ENCODE results near the gene TRAF7.
A peak's percentile ranks its signal among the peaks of the same experiment; 100 is the strongest.

TRAF7 gene

DNA sequence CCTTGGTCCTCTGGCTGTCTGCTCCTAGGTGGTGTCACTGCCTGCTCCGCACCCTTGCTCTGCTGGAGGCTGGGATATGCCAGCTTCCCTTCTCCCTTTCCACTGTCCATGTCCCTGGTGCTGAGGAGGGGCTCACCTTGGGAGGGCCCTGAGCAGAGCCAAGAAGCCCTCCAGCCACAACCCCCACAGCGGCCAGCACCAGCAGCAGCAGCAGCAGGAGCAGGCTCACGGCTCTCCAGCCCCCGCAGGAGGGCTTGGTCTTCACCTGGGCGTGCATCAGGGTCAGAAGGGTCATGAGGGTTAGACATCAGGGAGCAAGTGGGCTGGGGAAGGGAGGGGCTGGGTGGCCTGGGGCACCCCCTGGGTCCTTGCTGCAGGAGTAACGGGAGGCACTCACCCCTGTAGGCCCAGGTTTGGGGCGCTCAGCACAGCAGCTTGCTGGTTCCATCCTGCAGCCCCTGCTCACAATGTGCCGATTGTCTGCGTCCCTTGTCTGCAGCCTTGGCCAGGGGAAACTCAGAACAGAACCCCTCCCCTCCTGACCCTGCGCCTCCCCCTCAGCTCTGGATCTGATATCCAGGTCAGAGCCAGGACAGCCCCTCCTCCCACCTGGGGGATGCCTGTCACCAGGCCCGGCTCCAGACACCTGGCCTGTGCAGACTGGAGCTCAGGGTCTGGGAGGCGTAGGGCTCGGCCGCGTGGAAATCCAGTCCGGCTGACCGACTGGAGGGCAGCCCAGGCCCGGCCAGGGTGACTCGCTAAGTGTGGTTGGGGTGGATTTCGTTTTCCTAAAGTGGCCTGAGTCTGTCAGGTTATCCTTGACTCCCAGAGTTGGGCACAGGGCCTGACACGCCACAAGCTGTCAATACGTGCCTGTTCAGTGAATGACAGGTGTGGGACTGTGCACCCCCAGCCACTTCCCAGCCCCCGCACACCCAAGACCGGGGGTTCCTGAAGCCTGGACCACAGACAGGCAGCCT, 55.1 kb downstream of the TRAF7 start, which contains the start of gene BRICD5:
BRICD5 (minus strand) TSS at position 478 of the 980 bp plus-strand sequence; CDS start at position 448, 30 bp downstream.
- Mint-ChIP-seq H3K36me3 (ENCODE audit: low read depth) (peaks cover 33% of the 10 kb centered on the region), H3K4me3 (no peak within 1 kb of the TSS), H3K27ac (no peak within 1 kb of the TSS), H3K27me3 (no peaks in the 10 kb centered on the region), H3K9me3 (no peaks in the 10 kb centered on the region), H3K4me1 (peaks cover 33% of the 10 kb centered on the region)
- no peak for DNase-seq
- ATAC-seq: no peak

DNA sequence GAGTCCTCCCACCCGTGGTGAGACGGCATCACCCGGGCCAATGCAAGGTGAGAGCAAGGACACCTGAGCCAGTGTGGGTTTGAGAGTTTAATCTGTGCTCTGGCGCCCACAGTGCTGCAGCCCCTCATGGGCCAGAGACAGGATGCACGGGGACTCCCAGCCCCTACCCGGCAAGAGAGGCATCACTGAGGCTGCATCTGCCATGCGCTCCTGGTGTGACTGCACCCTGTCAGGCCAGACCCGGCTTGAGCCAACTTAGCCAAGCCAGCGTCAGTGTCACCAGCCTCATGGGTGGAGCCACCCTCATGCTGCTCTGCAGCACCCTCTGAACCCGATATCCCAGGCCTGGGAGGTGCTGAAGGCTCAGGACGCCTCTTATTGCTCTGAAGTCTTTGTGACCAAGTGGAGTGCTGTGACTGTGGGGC, 56.4 kb downstream of the TRAF7 start:
- Mint-ChIP-seq H3K4me1 (peaks cover 31% of the 10 kb centered on the region), H3K36me3 (ENCODE audit: low read depth) (peaks cover 30% of the 10 kb centered on the region), H3K27ac (no peak overlapping the region), H3K9me3 (no peaks in the 10 kb centered on the region), H3K27me3 (no peaks in the 10 kb centered on the region), H3K4me3 (peak overlapping the region; percentile 63)
- no peak for DNase-seq
- no peak for ATAC-seq

DNA sequence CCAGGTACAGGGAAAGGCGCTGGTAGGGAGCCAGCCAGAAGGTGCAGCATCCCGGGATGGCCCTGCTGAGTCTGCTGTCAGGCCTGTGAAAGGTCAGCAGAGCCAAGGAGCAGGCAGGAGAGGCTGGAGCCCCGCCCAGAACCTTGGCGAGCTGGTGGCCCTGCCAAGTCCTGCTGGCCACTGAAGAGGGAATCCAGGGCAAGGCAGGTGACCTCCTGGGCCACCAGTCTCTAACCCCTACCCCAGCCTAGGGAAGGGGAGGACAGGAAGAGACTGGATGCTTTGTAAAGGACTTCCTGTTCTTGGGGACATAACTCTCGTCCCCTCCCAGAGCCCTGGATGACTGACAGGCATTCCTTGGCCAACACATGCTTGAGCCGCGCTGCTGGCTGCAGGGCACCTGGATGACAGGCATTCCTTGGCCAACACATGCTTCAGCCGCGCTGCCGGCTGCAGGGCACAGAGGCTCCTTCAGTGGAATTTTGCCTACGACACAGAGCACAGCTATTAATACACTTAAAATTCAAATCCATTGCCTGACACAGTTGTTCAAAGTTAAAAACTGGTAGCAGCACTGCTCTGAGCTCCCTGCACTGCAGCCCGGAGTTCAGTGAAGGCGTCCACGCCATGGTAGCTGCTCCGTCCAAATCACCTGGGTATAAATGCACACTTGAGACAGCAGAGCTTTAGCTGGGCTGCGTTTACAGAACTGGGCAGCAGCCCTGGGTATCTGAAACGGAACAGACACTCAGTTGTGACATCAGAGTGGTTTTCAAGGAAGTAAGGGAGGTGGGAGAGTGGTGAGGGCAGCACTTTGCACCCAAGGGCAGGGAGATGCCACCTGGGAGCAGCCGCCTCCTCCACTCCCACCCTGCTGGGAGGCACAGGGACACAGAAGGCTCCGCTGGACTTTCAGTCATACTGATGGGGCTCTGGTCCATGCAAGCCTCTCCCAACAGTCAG, 57.1 kb downstream of the TRAF7 start:
- Mint-ChIP-seq H3K9me3 (no peaks in the 10 kb centered on the region), H3K36me3 (ENCODE audit: low read depth) (peaks cover 27% of the 10 kb centered on the region), H3K27me3 (no peaks in the 10 kb centered on the region), H3K4me3 (peak overlapping the region; percentile 83), H3K27ac (peak overlapping the region; percentile 53), H3K4me1 (peaks cover 28% of the 10 kb centered on the region)
- ATAC-seq (no peak), DNase-seq (no peak)

DNA sequence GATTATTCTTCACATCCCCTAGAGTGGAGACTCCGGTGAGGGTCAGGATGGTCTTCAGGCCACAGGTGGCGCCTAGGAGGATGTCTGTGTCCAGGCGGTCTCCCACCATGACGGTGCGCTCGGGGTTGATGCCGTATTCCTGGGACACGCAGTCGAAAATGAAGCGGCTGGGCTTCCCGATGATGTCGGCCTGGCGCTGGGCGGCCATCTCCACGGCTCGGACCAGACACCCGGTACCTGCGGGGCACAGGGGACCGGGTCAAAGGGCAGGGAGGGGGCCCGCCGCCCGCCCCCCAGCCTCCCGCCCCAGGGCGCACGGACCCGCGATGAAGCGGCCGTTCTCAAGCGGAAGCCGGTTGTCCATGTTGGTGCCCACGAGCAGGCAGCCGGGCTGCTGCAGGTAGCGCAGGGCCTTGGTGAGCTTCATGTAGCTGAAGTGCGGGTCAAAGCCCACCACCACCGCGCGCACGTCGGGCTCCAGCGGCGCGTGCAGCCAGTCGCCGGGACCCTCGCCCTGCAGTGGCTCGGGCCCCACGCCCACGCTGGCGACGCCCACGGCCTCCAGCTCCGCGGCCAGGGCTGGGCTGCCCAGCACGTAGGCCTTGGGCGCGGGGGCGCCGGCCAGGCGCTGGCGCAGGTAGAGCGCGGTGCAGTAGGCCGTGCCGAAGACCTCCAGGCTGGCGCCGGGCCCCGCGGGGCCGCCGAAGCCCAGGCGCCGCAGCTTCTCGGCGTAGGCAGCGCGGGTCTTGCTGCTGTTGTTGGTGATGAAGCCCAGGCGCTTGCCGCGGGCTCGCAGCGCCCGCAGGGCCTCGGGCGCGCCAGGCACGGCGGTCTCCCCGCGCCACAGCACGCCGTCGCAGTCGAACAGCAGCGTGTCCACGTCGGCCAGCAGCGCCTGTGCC, 58.5 kb downstream of the TRAF7 start:
- Mint-ChIP-seq H3K9me3 (no peaks in the 10 kb centered on the region), H3K4me3 (peak overlapping the region; percentile 83), H3K27ac (peak overlapping the region; percentile 53), H3K27me3 (no peaks in the 10 kb centered on the region), H3K36me3 (ENCODE audit: low read depth) (peaks cover 21% of the 10 kb centered on the region), H3K4me1 (peaks cover 24% of the 10 kb centered on the region)
- no peak for ATAC-seq
- DNase-seq: no peak

DNA sequence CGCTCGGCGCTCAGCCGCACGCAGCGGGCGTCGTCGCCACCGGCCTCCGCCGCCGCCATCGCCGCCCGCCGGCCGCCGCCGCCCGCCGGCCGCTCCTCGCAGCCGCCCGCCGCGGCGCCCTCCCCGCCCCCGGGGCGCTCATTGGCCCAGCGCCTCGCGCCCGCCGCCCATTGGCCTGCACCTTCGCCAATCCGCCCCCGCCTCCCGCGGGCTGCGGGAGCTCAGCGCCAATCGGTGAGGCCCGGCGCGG, 59.1 kb downstream of the TRAF7 start, which contains the start of gene PGP:
PGP (minus strand) TSS at position 122 of the 250 bp plus-strand sequence; CDS start at position 59, 63 bp downstream.
- Mint-ChIP-seq H3K4me3 (peak within 1 kb of the TSS; percentile 88), H3K27ac (peak within 1 kb of the TSS; percentile 93), H3K36me3 (ENCODE audit: low read depth) (peaks cover 21% of the 10 kb centered on the region), H3K27me3 (no peaks in the 10 kb centered on the region), H3K9me3 (no peaks in the 10 kb centered on the region), H3K4me1 (peaks cover 24% of the 10 kb centered on the region)
- no peak for ATAC-seq
- no peak for DNase-seq

DNA sequence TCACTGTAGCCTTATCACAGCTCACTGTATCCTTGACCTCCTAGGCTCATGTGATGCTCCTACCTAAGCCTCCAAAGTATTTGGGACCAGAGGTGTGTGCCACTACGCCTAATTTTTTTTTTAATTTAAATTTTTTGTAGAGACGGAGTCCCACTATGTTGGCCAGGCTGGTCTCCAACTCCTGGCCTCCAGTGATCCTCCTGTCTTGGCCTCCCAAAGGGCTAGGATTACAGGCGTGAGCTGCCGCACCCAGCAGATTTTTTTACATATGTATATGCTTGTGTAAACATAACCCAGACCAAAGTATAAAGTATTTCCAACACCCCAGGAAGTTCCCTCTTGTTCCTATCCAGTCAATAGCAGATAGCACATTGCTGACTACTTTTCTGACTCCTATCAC, 60.7 kb downstream of the TRAF7 start:
- Mint-ChIP-seq H3K4me1 (peaks cover 24% of the 10 kb centered on the region), H3K36me3 (ENCODE audit: low read depth) (peaks cover 21% of the 10 kb centered on the region), H3K27me3 (no peaks in the 10 kb centered on the region), H3K4me3 (peak overlapping the region; percentile 88), H3K27ac (peak overlapping the region; percentile 93), H3K9me3 (no peaks in the 10 kb centered on the region)
- DNase-seq (no peak), ATAC-seq (no peak)

DNA sequence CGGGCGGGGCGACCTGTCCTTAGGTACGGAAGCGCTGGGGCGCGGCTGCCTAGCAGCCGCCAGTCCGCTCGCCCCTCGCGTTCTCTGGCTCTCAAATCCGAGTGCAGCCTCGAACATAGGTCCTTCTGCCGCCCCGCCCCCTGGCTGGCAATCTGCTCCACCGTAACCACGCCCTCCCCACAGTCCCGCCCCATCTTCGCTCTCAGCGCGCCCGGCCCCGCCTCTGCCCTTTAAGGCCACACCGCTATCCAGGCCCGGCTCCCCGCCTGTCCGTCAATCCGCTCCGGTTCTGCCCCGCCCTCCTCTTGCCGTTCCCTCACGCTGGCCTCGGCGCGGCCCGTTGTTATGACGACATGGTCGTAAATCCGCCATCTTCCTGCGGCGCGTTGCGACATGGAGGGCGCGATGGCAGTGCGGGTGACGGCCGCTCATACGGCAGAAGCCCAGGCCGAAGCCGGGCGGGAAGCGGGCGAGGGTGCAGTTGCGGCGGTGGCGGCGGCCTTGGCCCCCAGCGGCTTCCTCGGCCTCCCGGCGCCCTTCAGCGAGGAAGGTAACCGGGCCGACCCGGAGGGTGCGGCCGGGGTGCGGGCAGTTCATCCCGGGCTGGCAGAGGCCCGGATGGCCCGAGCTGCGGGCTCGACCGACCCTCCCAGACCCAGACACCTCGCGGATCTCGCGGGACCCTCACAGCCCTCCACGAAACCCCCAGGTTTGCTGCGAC, 67.8 kb downstream of the TRAF7 start, which contains the start of gene E4F1:
E4F1 (plus strand) TSS at position 371 of the 721 bp plus-strand sequence; CDS start at position 394, 23 bp downstream.
- Mint-ChIP-seq H3K36me3 (ENCODE audit: low read depth) (peaks cover 6% of the 10 kb centered on the region), H3K27me3 (no peaks in the 10 kb centered on the region), H3K4me1 (peaks cover 18% of the 10 kb centered on the region), H3K27ac (peak within 1 kb of the TSS; percentile 59), H3K9me3 (no peaks in the 10 kb centered on the region), H3K4me3 (peak within 1 kb of the TSS; percentile 83)
- ATAC-seq (peak; percentile 98), DNase-seq (peak; percentile 100)

DNA sequence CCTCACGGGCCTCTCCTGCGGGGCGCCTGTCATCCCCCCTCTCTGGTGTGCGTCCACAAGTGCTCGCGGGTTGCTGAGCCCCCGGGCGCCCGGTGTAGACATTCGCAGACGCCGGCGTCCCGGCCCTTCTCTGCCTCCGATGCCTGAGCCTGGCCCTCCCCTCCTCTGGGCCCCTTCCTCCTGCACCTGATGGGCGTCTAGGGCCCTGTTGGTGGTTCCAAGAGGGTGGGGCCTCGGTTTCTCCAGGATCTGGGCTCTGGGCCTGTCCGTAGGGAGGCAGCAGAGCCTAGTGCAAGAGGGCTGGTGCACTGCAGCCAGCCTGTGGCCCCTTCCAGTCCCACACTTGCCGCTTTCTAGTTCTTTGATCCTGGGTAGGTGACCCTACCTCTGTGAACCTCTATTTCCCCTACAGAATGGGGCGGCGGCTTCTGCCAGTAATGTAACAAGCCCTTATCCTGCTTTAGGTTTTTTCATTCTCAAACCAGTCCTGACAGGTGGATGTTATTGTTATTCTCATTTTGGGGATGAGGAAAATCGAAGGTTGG, 68.4 kb downstream of the TRAF7 start:
- Mint-ChIP-seq H3K36me3 (ENCODE audit: low read depth) (peaks cover 6% of the 10 kb centered on the region), H3K4me3 (peak overlapping the region; percentile 83), H3K9me3 (no peaks in the 10 kb centered on the region), H3K27ac (peak overlapping the region; percentile 59), H3K4me1 (peaks cover 18% of the 10 kb centered on the region), H3K27me3 (no peaks in the 10 kb centered on the region)
- ATAC-seq (peak; percentile 15), DNase-seq (no peak)

DNA sequence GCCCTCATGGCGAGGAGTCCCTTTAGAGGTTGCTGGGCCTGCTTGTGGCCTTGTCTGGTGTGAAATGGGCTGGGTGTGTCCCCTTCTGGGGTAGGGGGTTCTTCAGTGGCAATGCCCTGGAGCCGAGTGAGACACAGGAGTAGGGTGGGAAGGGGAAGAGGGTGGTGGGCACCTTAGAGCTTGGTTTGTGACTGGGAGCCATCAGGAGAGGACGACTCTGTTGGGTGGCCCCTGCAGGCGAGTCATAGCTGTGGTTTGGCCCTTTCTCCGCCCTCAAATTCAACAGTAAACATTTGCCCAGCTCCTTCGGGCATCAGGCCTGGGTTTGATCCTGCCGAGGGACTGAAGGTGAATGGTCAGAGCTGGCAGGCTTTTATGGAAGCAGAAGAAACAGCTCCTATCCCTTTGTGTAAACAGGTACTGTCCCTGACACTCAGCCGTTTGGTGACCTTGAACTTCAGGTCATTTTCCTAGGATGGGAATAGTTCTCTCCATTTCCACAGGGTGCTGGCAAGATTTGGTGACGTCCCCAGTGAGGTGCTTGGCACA, 70.7 kb downstream of the TRAF7 start:
- Mint-ChIP-seq H3K27me3 (no peaks in the 10 kb centered on the region), H3K27ac (no peak overlapping the region), H3K4me1 (peaks cover 18% of the 10 kb centered on the region), H3K36me3 (ENCODE audit: low read depth) (peaks cover 15% of the 10 kb centered on the region), H3K4me3 (peak overlapping the region; percentile 46), H3K9me3 (no peaks in the 10 kb centered on the region)
- ATAC-seq (no peak), DNase-seq (no peak)

DNA sequence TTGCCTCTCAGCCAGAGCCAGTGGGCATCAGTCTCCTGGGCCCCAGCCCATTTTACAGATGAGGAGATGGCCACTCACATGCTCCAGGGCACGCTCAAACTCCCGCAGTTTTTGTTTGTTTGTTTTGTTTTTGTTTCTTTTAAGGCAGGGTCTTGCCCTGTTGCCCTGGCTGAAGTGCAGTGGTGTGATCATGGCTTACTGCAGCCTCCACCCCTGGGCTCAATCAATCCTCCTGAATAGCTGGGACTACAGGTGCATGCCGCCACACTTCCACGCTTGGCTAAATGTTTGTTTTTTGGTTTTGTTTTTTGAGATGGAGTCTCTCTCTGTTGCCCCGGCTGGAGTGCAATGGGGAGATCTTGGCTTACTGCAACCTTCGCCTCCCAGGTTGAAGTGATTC, 71.3 kb downstream of the TRAF7 start:
- Mint-ChIP-seq H3K27me3 (no peaks in the 10 kb centered on the region), H3K4me3 (no peak overlapping the region), H3K4me1 (peaks cover 18% of the 10 kb centered on the region), H3K9me3 (no peaks in the 10 kb centered on the region), H3K36me3 (ENCODE audit: low read depth) (peaks cover 15% of the 10 kb centered on the region), H3K27ac (no peak overlapping the region)
- DNase-seq (no peak), ATAC-seq (no peak)
